H1 (cell line): ENCODE results near the gene TMC3. TPM values are rescaled to one million over a fixed set of nuclear protein-coding genes. Genes with fewer than 3 reads are reported as not detected.

Experiments used
- GABPA ChIP-seq: IDR thresholded peaks from 2 replicates; pipeline ENCODE4 v1.6.1; 2011; ENCODE audit warnings: mild to moderate bottlenecking, low read length, moderate library complexity, borderline replicate concordance; ENCODE audit not compliant: insufficient read depth
- RBBP5 ChIP-seq: IDR thresholded peaks from 2 replicates; pipeline ENCODE4 v1.7.1; 2012; ENCODE audit warnings: low read depth, mild to moderate bottlenecking, inconsistent platforms, low read length, moderate library complexity, borderline replicate concordance
- RNF2 ChIP-seq: fragments of 200-900, 300-1000 bp; sonication (generic); IDR thresholded peaks from 2 replicates; pipeline ENCODE4 v1.7.1; 2016; ENCODE audit warnings: borderline replicate concordance, low read depth, mild to moderate bottlenecking, antibody characterized with exemption, low read length; ENCODE audit not compliant: poor library complexity, severe bottlenecking; ENCODE audit errors: missing control alignments
- SIX5 ChIP-seq: IDR thresholded peaks from 2 replicates; pipeline ENCODE4 v1.6.1; 2011; ENCODE audit warnings: mild to moderate bottlenecking, low read depth, low read length
- TBP ChIP-seq: IDR thresholded peaks from 2 replicates; pipeline ENCODE4 v1.6.1; 2011; ENCODE audit warnings: low read depth, low read length, improper control_type of control experiment
- polyA plus RNA-seq, 7 experiments: library from polyadenylated mRNA; depleted of rRNA in 3 of 7; stranded (reverse) in 5 of 7; unstranded in 2 of 7; fragments of >200 nt in 5 of 7; fragments of 200-250 nt in 2 of 7; gene quantifications; 1 replicate in 5 of 7; 2 replicates in 1 of 7; 4 replicates in 1 of 7; pipeline versions ENCODE4 v1.2.1 to v1.2.3, GENCODE V29; 2011 to 2013; ENCODE audit warnings: missing spikeins in 2 of 7, mixed read lengths in 2 of 7
- total RNA-seq: library from RNA; stranded (reverse); fragmentation: NEBNext Ultra II Directional; extraction: Animal tissue kit (Norgen Biotek cat#: 25700); gene quantifications from 2 replicates; pipeline ENCODE4 v1.2.1, GENCODE V29; 2021
- TF ChIP-seq, protein P1 (sequence below): IDR thresholded peaks from 2 replicates; pipeline ENCODE4 v1.6.1; 2012; ENCODE audit warnings: inconsistent platforms

The TMC3 gene
- total and polyA plus RNA-seq, 2 of the 8 experiments (the other 6 are each of a cell fraction or from before 2014, with no cell fraction given), result not detected

DNA sequence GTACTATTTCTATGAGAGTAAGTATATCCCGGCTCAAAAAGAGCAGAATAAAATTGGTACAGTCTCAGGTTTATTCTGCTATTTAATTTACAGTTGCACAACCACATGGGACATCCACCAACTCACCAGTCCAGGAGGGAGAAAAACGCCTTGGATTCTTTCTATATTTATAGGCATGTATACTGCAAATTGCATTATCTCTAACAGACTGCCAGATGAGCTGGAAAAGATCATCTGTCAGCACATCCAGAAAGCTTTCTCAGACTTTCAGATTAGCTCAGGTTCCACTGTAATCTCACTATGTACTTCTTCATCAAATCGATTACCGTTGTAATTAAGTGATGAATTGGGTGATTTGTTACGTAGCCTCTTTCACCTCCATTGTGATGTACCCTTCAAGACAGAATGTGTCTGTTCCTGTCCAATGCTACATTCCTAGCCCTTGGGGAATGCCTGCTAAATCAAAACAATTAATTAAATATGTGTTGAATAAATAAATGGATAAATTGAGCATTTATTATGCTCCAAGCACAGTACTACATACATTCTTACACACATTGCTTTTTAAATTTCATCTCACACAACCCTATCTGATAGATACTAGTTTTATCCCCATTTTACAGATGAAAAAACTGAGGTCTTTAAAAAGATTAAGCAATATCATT is 38.1 kb upstream of the TMC3 start (continued):
- TF ChIP-seq RBBP5, result no peak
- TF ChIP-seq, protein P1, sequence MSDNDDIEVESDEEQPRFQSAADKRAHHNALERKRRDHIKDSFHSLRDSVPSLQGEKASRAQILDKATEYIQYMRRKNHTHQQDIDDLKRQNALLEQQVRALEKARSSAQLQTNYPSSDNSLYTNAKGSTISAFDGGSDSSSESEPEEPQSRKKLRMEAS, result no peak
- TF ChIP-seq SIX5, result no peak
- no peak for TF ChIP-seq GABPA
- TF ChIP-seq RNF2, result no peak
- TF ChIP-seq TBP, result no peak
